ENCODE data around the gene TAS1R3. TPM values are rescaled to one million over a fixed set of nuclear protein-coding genes. Genes with fewer than 3 reads are reported as not detected.

TAS1R3 gene
- polyA plus RNA-seq, 1 donor from 2014 or later = 1.0 TPM

GRCh38 chr1:1371364-1371745 lies 40.3 kb downstream of the TAS1R3 start:
- no peak for TF ChIP-seq TAF1 (IDR thresholded peaks at IDR 0.05; ENCODE audit: low read depth)
- TF ChIP-seq REST (IDR thresholded peaks at IDR 0.05; ENCODE audit: borderline replicate concordance) = no peak
- no peak for TF ChIP-seq POLR2AphosphoS5 (IDR thresholded peaks at IDR 0.05)
- no peak for TF ChIP-seq SMC3 (conservative IDR thresholded peaks at IDR 0.05; ENCODE audit: poor library complexity)
- no peaks in the 10 kb centered on the region for H3K9me2 ChIP-seq (ENCODE audit: insufficient read depth, low read length)
- H3K79me2 ChIP-seq (replicated peaks; ENCODE audit: insufficient read depth, low read length) = no peaks in the 10 kb centered on the region
- no peak overlapping the region for H3K4me2 ChIP-seq (ENCODE audit: low read length)
- no peak overlapping the region for H3K4me3 ChIP-seq (ENCODE audit: low read length)
- H3K36me3 ChIP-seq (ENCODE audit: insufficient read depth, low read length) = no peaks in the 10 kb centered on the region
- no peaks in the 10 kb centered on the region for H3K27me3 ChIP-seq (ENCODE audit: insufficient read depth, low read depth, low read length)
- H3K27ac ChIP-seq (ENCODE audit: low read length) = no peak overlapping the region
- no peak overlapping the region for H3K9ac ChIP-seq (ENCODE audit: low read length)
- H3K9me3 ChIP-seq (ENCODE audit: low read length) = no peaks in the 10 kb centered on the region
- no peak overlapping the region for H2AFZ ChIP-seq (ENCODE audit: low read depth, low read length)
- H3F3A ChIP-seq (ENCODE audit: insufficient read depth, low read length, poor library complexity, severe bottlenecking) = no peaks in the 10 kb centered on the region
- no peaks in the 10 kb centered on the region for H4K20me1 ChIP-seq (ENCODE audit: insufficient read depth)

GRCh38 chr1:1371746-1372711 lies 40.9 kb downstream of the TAS1R3 start:
- Histone ChIP-seq H3K4me3 (ENCODE audit: low read length) (no peak overlapping the region), H3K9ac (ENCODE audit: low read length) (no peak overlapping the region), H4K20me1 (ENCODE audit: insufficient read depth) (no peaks in the 10 kb centered on the region), H3K36me3 (ENCODE audit: insufficient read depth, low read length) (no peaks in the 10 kb centered on the region), H3K9me2 (ENCODE audit: insufficient read depth, low read length) (no peaks in the 10 kb centered on the region), H3K79me2 (replicated peaks; ENCODE audit: insufficient read depth, low read length) (no peaks in the 10 kb centered on the region), H2AFZ (ENCODE audit: low read depth, low read length) (no peak overlapping the region), H3K4me2 (ENCODE audit: low read length) (no peak overlapping the region), H3F3A (ENCODE audit: insufficient read depth, low read length, poor library complexity, severe bottlenecking) (no peaks in the 10 kb centered on the region), H3K9me3 (ENCODE audit: low read length) (no peaks in the 10 kb centered on the region), H3K27ac (ENCODE audit: low read length) (no peak overlapping the region), H3K27me3 (ENCODE audit: insufficient read depth, low read depth, low read length) (no peaks in the 10 kb centered on the region)
- TF ChIP-seq EP300 (conservative IDR thresholded peaks at IDR 0.05; ENCODE audit: poor library complexity, severe bottlenecking) = no peak
- peak; percentile 59 for TF ChIP-seq RAD21 (conservative IDR thresholded peaks at IDR 0.05)
- no peak for TF ChIP-seq REST (IDR thresholded peaks at IDR 0.05; ENCODE audit: borderline replicate concordance)
- TF ChIP-seq SMC3 (conservative IDR thresholded peaks at IDR 0.05; ENCODE audit: poor library complexity) = peak; percentile 73
- TF ChIP-seq CTCF (IDR thresholded peaks at IDR 0.05; ENCODE audit: poor library complexity, severe bottlenecking) = peak; percentile 79
- no peak for TF ChIP-seq TAF1 (IDR thresholded peaks at IDR 0.05; ENCODE audit: low read depth)

All from neural cell (in vitro differentiated cells).